ENCODE measurements around the gene KRT2.

The KRT2 gene

DNA sequence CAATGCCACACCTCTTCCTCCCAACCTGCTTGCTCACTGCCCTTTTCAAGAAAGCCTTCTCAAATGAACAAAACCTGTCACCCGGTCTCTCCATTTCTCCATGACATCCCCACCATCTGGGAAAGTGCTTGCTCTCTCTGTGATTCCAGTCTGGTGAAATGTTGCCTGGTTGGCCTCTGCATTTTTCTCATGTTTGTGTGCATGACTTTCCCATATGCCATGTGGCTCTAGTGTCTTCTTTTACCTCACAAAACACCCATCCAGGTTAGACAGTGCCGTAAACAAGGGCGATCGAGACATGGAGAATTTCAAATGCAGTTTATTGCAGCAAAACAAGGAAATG, 22.4 kb upstream of the KRT2 start:
- Histone ChIP-seq H3K4me2 (no peak overlapping the region), H4K20me1 (ENCODE audit: insufficient read depth) (no peaks in the 10 kb centered on the region), H3K27me3 (ENCODE audit: insufficient read depth, low read depth) (peaks cover 26% of the 10 kb centered on the region; the same call in 1 of the 2 replicates), H3K27ac (no peak overlapping the region), H3K4me3 (IDR thresholded peaks at IDR 0.05; ENCODE audit: insufficient read depth, low read depth, low read length) (no peak overlapping the region), H3K79me2 (ENCODE audit: insufficient read depth, low read depth) (no peaks in the 10 kb centered on the region), H3K36me3 (ENCODE audit: insufficient read depth) (no peaks in the 10 kb centered on the region), H2AFZ (ENCODE audit: low read depth) (no peak overlapping the region), H3K4me1 (ENCODE audit: low read depth, poor library complexity, severe bottlenecking) (no peaks in the 10 kb centered on the region), H3K9ac (no peak overlapping the region)
- TF ChIP-seq, protein P1, sequence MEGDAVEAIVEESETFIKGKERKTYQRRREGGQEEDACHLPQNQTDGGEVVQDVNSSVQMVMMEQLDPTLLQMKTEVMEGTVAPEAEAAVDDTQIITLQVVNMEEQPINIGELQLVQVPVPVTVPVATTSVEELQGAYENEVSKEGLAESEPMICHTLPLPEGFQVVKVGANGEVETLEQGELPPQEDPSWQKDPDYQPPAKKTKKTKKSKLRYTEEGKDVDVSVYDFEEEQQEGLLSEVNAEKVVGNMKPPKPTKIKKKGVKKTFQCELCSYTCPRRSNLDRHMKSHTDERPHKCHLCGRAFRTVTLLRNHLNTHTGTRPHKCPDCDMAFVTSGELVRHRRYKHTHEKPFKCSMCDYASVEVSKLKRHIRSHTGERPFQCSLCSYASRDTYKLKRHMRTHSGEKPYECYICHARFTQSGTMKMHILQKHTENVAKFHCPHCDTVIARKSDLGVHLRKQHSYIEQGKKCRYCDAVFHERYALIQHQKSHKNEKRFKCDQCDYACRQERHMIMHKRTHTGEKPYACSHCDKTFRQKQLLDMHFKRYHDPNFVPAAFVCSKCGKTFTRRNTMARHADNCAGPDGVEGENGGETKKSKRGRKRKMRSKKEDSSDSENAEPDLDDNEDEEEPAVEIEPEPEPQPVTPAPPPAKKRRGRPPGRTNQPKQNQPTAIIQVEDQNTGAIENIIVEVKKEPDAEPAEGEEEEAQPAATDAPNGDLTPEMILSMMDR (conservative IDR thresholded peaks at IDR 0.05; ENCODE audit: low read depth, low read length): no peak

DNA sequence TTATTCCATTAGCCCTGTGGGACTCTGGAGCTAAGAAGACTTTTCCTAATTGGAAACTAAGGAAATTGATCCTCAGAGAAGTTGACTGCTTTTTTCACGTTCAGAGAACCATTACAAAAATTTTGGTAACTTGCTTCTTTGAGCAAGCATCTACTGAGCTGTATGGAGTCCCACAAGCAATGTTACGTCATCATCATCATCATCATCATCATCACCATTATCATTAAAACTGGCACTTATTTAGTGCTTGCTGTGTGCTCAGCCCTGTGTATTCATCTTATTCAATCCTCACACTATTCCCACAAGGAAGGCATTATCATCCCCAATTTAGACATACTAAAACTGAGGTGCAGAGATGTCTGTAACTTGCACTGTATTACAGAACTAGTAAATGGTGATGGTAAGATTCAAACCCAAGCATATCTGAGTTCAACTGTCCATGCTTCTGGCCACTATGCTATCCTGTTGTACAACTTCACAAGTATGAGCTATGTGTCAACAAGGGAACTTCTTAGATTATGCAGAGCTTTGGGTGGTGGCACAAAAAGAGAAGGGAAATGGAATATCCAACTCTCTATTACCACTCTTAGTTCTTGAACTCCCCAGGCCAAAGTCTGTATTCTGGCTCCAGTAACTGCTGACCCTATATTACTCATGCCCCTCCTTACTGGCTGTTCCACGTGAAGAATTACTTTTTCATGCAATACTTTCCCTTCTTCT, 21.9 kb upstream of the KRT2 start:
- no peak overlapping the region for H2AFZ ChIP-seq (ENCODE audit: low read depth)
- H3K79me2 ChIP-seq (ENCODE audit: insufficient read depth, low read depth): no peaks in the 10 kb centered on the region
- TF ChIP-seq, protein P1 (conservative IDR thresholded peaks at IDR 0.05; ENCODE audit: low read depth, low read length): no peak
- no peak overlapping the region for H3K4me2 ChIP-seq
- H4K20me1 ChIP-seq (ENCODE audit: insufficient read depth): no peaks in the 10 kb centered on the region
- H3K36me3 ChIP-seq (ENCODE audit: insufficient read depth): no peaks in the 10 kb centered on the region
- no peaks in the 10 kb centered on the region for H3K4me1 ChIP-seq (ENCODE audit: low read depth, poor library complexity, severe bottlenecking)
- H3K27ac ChIP-seq: no peak overlapping the region
- peaks cover 26% of the 10 kb centered on the region; the same call in 1 of the 2 replicates for H3K27me3 ChIP-seq (ENCODE audit: insufficient read depth, low read depth)
- H3K4me3 ChIP-seq (IDR thresholded peaks at IDR 0.05; ENCODE audit: insufficient read depth, low read depth, low read length): no peak overlapping the region
- H3K9ac ChIP-seq: no peak overlapping the region

DNA sequence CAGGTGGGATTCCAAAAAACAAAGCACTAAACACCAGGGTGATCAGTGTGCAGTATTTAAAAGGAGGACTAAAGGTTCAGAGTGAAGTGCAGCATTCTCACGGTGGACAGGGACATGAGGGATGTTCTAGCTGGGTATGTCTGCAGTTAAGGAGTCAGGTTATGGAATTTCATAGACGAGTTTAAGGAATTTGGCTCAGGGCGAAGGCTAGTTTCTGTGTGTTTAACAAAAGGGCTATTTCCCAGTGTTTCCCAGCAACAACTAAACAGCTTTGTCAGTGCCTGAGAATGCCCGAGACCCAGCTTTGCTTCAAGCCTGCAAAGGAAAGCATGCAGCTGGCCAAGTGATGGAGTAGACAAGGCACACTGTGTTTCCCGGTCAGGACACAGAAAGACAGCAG, 21.2 kb upstream of the KRT2 start:
- Histone ChIP-seq H3K4me2 (no peak overlapping the region), H3K27ac (no peak overlapping the region), H3K4me3 (IDR thresholded peaks at IDR 0.05; ENCODE audit: insufficient read depth, low read depth, low read length) (no peak overlapping the region), H3K4me1 (ENCODE audit: low read depth, poor library complexity, severe bottlenecking) (no peaks in the 10 kb centered on the region), H3K79me2 (ENCODE audit: insufficient read depth, low read depth) (no peaks in the 10 kb centered on the region), H4K20me1 (ENCODE audit: insufficient read depth) (no peaks in the 10 kb centered on the region), H3K36me3 (ENCODE audit: insufficient read depth) (no peaks in the 10 kb centered on the region), H3K9ac (no peak overlapping the region), H3K27me3 (ENCODE audit: insufficient read depth, low read depth) (peaks cover 26% of the 10 kb centered on the region; the same call in 1 of the 2 replicates), H2AFZ (ENCODE audit: low read depth) (no peak overlapping the region)
- TF ChIP-seq, protein P1 (conservative IDR thresholded peaks at IDR 0.05; ENCODE audit: low read depth, low read length): no peak

DNA sequence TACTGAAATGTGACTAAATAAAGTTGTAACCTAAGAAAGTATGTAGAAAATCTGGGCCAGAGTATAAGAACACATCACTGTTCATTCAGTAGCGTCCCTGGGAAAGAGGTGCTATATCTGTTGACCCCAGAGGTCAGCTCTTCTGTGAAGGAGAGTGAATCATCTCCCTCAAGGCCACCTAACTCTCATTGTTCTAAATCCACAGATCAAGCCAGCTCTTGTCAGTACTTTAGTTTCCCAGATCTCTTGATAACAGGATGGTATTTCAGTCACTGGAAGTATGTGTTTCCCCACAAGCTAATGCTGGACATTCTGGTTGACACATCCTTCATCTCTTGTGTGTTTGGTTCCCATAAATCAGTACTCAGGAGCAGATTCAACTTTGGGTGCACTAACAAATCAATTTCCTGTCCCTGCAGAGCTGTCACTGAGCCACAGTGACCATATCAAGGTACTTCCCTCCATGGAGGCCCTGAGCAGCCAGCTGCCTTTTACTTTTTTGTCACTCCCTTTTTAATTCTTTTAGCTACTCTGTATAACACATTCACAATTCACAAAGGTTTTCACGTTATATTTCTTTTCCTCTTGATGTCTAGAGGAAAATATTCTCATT, 20.4 kb upstream of the KRT2 start:
- peaks cover 26% of the 10 kb centered on the region; the same call in 1 of the 2 replicates for H3K27me3 ChIP-seq (ENCODE audit: insufficient read depth, low read depth)

More for the DNA sequence above, 20.4 kb upstream of the KRT2 start:
- H3K27ac ChIP-seq: no peak overlapping the region
- no peaks in the 10 kb centered on the region for H3K36me3 ChIP-seq (ENCODE audit: insufficient read depth)
- H3K79me2 ChIP-seq (ENCODE audit: insufficient read depth, low read depth): no peaks in the 10 kb centered on the region
- TF ChIP-seq, protein P1 (conservative IDR thresholded peaks at IDR 0.05; ENCODE audit: low read depth, low read length): no peak
- no peaks in the 10 kb centered on the region for H4K20me1 ChIP-seq (ENCODE audit: insufficient read depth)
- no peak overlapping the region for H3K4me2 ChIP-seq
- H3K9ac ChIP-seq: no peak overlapping the region
- H3K4me1 ChIP-seq (ENCODE audit: low read depth, poor library complexity, severe bottlenecking): no peaks in the 10 kb centered on the region
- no peak overlapping the region for H2AFZ ChIP-seq (ENCODE audit: low read depth)
- no peak overlapping the region for H3K4me3 ChIP-seq (IDR thresholded peaks at IDR 0.05; ENCODE audit: insufficient read depth, low read depth, low read length)

Measured in KMS-11 (cell line).